ENCODE measurements around the gene TTN. TPM values are rescaled to one million over a fixed set of nuclear protein-coding genes. Genes with fewer than 3 reads are reported as not detected.

Gene TTN
- total RNA-seq, 2 donors from 2014 or later = 1,330 to 3,257 TPM

DNA sequence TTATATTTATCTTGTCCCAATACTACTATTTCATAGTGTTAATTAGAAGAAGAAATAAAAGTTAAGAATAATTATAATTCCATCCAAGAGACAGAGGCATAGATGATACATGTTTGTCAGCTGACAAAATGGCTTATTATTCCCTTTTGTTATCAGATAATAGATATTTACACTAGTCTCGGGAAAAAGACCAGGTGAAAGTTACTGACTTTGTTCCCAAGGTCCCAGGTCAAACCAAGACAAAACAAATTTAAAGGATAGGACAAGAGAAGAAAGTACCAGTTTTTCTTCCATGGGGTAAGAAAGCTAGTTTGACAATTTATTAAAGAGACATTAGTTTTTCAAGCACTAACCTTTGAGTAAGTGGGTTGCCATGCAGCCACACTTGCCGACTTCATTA lies 73.2 kb downstream of the TTN start:
- TF ChIP-seq, protein P1, sequence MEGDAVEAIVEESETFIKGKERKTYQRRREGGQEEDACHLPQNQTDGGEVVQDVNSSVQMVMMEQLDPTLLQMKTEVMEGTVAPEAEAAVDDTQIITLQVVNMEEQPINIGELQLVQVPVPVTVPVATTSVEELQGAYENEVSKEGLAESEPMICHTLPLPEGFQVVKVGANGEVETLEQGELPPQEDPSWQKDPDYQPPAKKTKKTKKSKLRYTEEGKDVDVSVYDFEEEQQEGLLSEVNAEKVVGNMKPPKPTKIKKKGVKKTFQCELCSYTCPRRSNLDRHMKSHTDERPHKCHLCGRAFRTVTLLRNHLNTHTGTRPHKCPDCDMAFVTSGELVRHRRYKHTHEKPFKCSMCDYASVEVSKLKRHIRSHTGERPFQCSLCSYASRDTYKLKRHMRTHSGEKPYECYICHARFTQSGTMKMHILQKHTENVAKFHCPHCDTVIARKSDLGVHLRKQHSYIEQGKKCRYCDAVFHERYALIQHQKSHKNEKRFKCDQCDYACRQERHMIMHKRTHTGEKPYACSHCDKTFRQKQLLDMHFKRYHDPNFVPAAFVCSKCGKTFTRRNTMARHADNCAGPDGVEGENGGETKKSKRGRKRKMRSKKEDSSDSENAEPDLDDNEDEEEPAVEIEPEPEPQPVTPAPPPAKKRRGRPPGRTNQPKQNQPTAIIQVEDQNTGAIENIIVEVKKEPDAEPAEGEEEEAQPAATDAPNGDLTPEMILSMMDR (IDR thresholded peaks at IDR 0.05) = no peak
- Histone ChIP-seq H3K27ac (peak overlapping the region in 1 of 2 donors; percentile 22), H3K27me3 (no peaks in the 10 kb centered on the region), H3K36me3 (peaks cover 96% of the 10 kb centered on the region), H3K4me3 (no peak overlapping the region), H3K4me1 (peaks cover 0 to 58% of the 10 kb centered on the region in 2 donors), H3K9me3 (no peaks in the 10 kb centered on the region)
- DNase-seq (ENCODE audit: low spot score) = no peak

GRCh38 chr2:178732913-178733312 lies 74.3 kb downstream of the TTN start:
- Histone ChIP-seq H3K4me1 (peaks cover 0 to 53% of the 10 kb centered on the region in 2 donors), H3K9me3 (no peaks in the 10 kb centered on the region), H3K27me3 (no peaks in the 10 kb centered on the region), H3K36me3 (peaks cover 94% of the 10 kb centered on the region), H3K4me3 (no peak overlapping the region), H3K27ac (no peak overlapping the region)
- no peak for DNase-seq (ENCODE audit: low spot score)
- TF ChIP-seq, protein P1 (IDR thresholded peaks at IDR 0.05) = no peak

DNA sequence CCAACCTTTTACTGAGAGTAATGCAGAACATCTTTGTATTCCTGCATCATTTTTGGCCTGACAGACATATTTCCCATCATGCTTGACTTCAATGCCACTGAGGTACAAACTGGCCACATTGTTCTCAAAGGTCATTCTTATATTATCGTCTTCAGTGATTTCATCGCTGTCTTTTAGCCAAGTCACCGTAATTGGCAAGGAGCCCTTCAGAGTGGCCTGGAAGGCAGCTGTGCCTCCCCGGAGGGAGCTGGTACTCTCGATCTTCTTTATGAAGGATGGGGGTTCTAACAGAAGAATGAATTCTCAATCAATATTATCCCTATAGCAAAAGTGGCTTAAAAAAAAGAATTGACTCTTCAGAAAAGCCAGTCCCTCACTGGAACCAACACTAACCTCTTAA lies 75.9 kb downstream of the TTN start:
- no peaks in the 10 kb centered on the region for H3K9me3 ChIP-seq
- TF ChIP-seq, protein P1 (IDR thresholded peaks at IDR 0.05) = no peak
- H3K4me1 ChIP-seq = peaks cover 0 to 48% of the 10 kb centered on the region in 2 donors
- no peaks in the 10 kb centered on the region for H3K27me3 ChIP-seq
- H3K36me3 ChIP-seq = peaks cover 92% of the 10 kb centered on the region
- no peak for DNase-seq (ENCODE audit: low spot score)
- peak overlapping the region in 1 of 2 donors; percentile 57 for H3K27ac ChIP-seq
- H3K4me3 ChIP-seq = no peak overlapping the region

- no peak overlapping the region for H3K4me3 ChIP-seq
- peaks cover 0 to 41% of the 10 kb centered on the region in 2 donors for H3K4me1 ChIP-seq
- H3K36me3 ChIP-seq = peaks cover 91% of the 10 kb centered on the region
- no peaks in the 10 kb centered on the region for H3K27me3 ChIP-seq
- H3K27ac ChIP-seq = no peak overlapping the region
- TF ChIP-seq, protein P1 (IDR thresholded peaks at IDR 0.05) = no peak
- H3K9me3 ChIP-seq = no peaks in the 10 kb centered on the region
- DNase-seq (ENCODE audit: low spot score) = no peak
Observed at GRCh38 chr2:178730049-178730448, 77.2 kb downstream of the TTN start.

GRCh38 chr2:178723786-178724346 lies 83.4 kb downstream of the TTN start:
- TF ChIP-seq, protein P1 (IDR thresholded peaks at IDR 0.05) = no peak
- Histone ChIP-seq H3K4me3 (no peak overlapping the region), H3K4me1 (peaks cover 0 to 10% of the 10 kb centered on the region in 2 donors), H3K27me3 (no peaks in the 10 kb centered on the region), H3K9me3 (no peaks in the 10 kb centered on the region), H3K27ac (no peak overlapping the region), H3K36me3 (peaks cover 94% of the 10 kb centered on the region)
- no peak for DNase-seq (ENCODE audit: low spot score)

DNA sequence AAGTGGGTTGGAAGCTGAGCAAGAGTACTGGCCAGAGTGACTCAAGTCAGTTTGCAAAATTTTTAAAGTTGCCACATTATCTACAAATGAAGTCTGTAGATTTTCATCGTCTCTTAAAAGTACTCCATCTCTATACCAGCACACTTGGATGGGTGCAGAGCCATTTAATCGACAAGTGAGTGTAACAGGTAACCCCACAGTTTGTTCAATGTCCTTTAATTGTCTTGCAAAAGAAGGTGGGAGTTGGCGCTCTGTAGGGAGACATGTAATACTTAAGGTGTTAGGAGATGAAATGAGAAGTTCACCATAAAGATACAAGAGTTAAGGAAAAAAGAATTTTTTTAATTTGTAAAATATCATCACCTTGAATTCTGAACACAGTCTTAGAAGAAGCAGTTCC lies 84.9 kb downstream of the TTN start:
- Histone ChIP-seq H3K9me3 (no peaks in the 10 kb centered on the region), H3K27me3 (no peaks in the 10 kb centered on the region), H3K27ac (no peak overlapping the region), H3K4me1 (peaks cover 0 to 14% of the 10 kb centered on the region in 2 donors), H3K4me3 (no peak overlapping the region), H3K36me3 (peaks cover 98% of the 10 kb centered on the region)
- no peak for DNase-seq (ENCODE audit: low spot score)
- TF ChIP-seq, protein P1 (IDR thresholded peaks at IDR 0.05) = no peak

Measured in right atrium auricular region (tissue), 2 donors.